Body of pancreas (tissue), 4 donors: ENCODE measurements around the gene MYO5B. TPM values are rescaled to one million over a fixed set of nuclear protein-coding genes. Genes with fewer than 3 reads are reported as not detected.

Experiments used
- ATAC-seq: fragments of 150-250 bp; one replicate; pipeline ENCODE4 v1.9.1; 2016
- DNase-seq, 4 donors: peaks; one replicate each; pipeline ENCODE4 v3.0.0-alpha.2; 2019
- H3K27ac ChIP-seq, 4 donors: fragments of 200-600 bp; sonication (generic); 1 replicate in 3 of 4; 2 replicates in 1 of 4; pipeline versions ENCODE4 v1.5.1 to v1.6.1; 2016 to 2019; ENCODE audit warnings: mild to moderate bottlenecking in 1 of 4, mixed read lengths in 1 of 4, moderate library complexity in 1 of 4
- H3K27me3 ChIP-seq, 2 donors: fragments of 200-600 bp; sonication (generic); one replicate each; pipeline ENCODE4 v1.6.0; 2016; ENCODE audit warnings: mild to moderate bottlenecking in 1 of 2
- H3K36me3 ChIP-seq, 2 donors: fragments of 200-600 bp; sonication (generic); replicated peaks in 1 of 2; 2 replicates each; pipeline ENCODE4 v1.5.1; 2016; ENCODE audit warnings: low read depth in 2 of 2; ENCODE audit not compliant: insufficient read depth in 1 of 2
- H3K4me1 ChIP-seq: fragments of 200-600 bp; sonication (generic); one replicate; pipeline ENCODE4 v1.6.0; 2016
- H3K4me3 ChIP-seq, 2 donors: fragments of 200-600 bp; sonication (generic); 1 replicate in 1 of 2; 2 replicates in 1 of 2; pipeline ENCODE4 v1.5.1; 2016 to 2019
- H3K9me3 ChIP-seq, 3 donors: fragments of 200-600 bp; sonication (generic); 1 replicate in 2 of 3; 2 replicates in 1 of 3; pipeline ENCODE4 v1.5.1; 2016
- POLR2A ChIP-seq, 3 donors: fragments of 450-650 bp; IDR thresholded peaks; one replicate each; pipeline ENCODE4 v1.6.1; 2016; ENCODE audit warnings: antibody characterized with exemption in 3 of 3, mild to moderate bottlenecking in 2 of 3
- WGBS, 2 donors: methylation state at CpG; one replicate each; pipeline ENCODE4 v1.1.5; 2017; 5-methylcytosine and 5-hydroxymethylcytosine counted together
- intact Hi-C: fragments of 100-400 bp; cut with DNase I; formaldehyde crosslinking; loops from one replicate; pipeline ENCODE4 v1.15.1; 2023
- total RNA-seq, 2 donors: library from RNA; depleted of rRNA; stranded (reverse); fragments of >200 nt; gene quantifications; one replicate each; pipeline ENCODE4 v1.1.0, GENCODE V29; 2016
- TF ChIP-seq, protein P1 (sequence below), 7 experiments: fragments of 450-650 bp in 4 of 7; fragments of 200-600 bp in 3 of 7; sonication (generic) in 3 of 7; IDR thresholded peaks; one replicate each; pipeline ENCODE4 v1.5.1; 2016 to 2019; ENCODE audit warnings: antibody characterized with exemption in 7 of 7

The MYO5B gene
- total RNA-seq, 2 donors from 2014 or later, result 17.1 to 18.2 TPM

DNA sequence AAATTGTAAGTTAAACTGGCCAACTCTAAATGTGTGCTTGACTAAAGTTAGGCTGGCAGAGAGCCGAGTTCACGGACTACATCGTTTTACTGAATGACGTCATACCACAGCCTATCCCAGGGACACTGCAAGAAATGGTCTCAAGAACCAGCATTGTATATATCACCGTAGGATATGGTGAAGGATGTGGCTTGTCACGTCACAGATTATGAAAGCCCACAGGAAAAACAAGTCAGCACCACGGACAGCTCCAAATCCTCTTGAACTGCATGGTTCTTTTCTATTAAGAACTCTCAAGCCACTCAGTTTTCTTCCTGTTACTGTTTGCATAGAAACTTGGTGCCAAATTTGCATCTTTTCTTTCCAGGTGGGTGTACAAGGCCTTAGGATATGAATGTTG is 296.5 kb downstream of the MYO5B start:
- no peaks in the 10 kb centered on the region for H3K27me3 ChIP-seq
- no peak overlapping the region for H3K4me3 ChIP-seq
- no peak overlapping the region for H3K27ac ChIP-seq
- peaks cover 19% of the 10 kb centered on the region for H3K4me1 ChIP-seq
- DNase-seq, result peak; percentile 27 to 67 (median 44)
- 67 to 74% methylated on average over 7 of the region's 7 CpGs for WGBS, 2 donors
- intact Hi-C loops, result no loop called here
- H3K9me3 ChIP-seq, result no peaks in the 10 kb centered on the region
- TF ChIP-seq POLR2A (IDR thresholded peaks at IDR 0.05), result no peak
- TF ChIP-seq, protein P1, sequence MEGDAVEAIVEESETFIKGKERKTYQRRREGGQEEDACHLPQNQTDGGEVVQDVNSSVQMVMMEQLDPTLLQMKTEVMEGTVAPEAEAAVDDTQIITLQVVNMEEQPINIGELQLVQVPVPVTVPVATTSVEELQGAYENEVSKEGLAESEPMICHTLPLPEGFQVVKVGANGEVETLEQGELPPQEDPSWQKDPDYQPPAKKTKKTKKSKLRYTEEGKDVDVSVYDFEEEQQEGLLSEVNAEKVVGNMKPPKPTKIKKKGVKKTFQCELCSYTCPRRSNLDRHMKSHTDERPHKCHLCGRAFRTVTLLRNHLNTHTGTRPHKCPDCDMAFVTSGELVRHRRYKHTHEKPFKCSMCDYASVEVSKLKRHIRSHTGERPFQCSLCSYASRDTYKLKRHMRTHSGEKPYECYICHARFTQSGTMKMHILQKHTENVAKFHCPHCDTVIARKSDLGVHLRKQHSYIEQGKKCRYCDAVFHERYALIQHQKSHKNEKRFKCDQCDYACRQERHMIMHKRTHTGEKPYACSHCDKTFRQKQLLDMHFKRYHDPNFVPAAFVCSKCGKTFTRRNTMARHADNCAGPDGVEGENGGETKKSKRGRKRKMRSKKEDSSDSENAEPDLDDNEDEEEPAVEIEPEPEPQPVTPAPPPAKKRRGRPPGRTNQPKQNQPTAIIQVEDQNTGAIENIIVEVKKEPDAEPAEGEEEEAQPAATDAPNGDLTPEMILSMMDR (IDR thresholded peaks at IDR 0.05), result no peak
- H3K36me3 ChIP-seq, result peaks cover 0 to 6% of the 10 kb centered on the region in 2 donors
- no peak for ATAC-seq

DNA sequence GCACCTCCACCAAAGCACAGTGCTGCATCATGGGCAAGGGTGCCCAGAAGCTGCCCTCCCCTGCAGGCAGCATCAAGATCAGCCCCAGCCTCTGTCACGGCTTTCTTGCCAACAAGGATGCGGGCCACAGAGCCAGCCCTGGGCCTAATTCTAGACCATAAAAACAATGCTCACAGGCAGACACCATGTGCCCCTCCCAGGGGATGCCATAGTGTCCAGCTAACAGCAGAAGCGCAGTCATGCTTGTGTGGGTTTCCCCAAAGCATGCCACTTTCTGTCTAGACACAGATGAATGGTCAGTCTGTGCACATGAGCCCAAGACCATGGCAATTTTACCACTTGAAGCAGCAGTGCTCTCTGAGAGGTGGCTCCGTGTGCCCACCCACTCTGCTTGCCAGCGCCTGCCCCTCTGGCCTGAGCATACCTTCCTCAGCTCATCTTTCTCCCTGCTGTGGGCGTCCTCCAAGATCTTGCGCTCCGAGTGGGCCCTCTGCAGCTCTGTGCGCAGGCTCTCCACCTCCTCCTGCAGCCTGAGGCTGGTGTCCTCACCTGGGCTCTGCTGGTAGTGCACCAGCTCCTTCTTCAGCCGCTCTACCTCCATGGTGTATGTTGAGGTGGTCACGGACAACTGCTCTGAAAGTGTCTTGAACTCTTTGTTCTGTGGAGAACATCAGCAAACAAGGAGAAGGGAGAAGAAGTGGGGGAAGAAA is 300.3 kb downstream of the MYO5B start:
- intact Hi-C loops, result no loop called here
- H3K4me3 ChIP-seq, result no peak overlapping the region
- 93 to 96% methylated on average over 11 of the region's 11 CpGs for WGBS, 2 donors
- TF ChIP-seq, protein P1 (IDR thresholded peaks at IDR 0.05), result no peak
- H3K9me3 ChIP-seq, result no peaks in the 10 kb centered on the region
- H3K27me3 ChIP-seq, result no peaks in the 10 kb centered on the region
- ATAC-seq (no peak), DNase-seq (no peak)
- H3K27ac ChIP-seq, result no peak overlapping the region
- peaks cover 9% of the 10 kb centered on the region for H3K4me1 ChIP-seq
- peaks cover 0 to 6% of the 10 kb centered on the region in 2 donors for H3K36me3 ChIP-seq

DNA sequence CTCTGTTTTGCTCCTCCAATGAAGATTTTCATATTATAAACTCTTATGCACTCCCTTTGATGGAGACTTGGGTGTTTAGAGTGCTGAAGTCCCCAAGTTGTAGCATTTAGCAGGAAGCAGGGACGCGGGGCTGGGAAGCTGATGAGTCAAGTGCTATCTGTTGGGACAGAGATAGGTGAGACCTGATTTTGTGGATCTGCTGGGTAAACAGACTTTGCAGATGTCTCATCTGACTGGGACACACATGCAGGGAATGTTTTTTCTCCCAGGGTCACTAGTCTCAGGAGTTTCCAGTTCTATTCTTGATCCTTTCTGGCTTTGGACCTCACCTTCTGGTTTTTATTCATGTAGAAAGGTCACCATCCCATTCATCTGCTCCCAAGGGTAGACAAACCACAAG is 301.9 kb downstream of the MYO5B start:
- 83 to 91% methylated on average over 2 of the region's 2 CpGs for WGBS, 2 donors
- Histone ChIP-seq H3K36me3 (peaks cover 0 to 6% of the 10 kb centered on the region in 2 donors), H3K27ac (no peak overlapping the region), H3K4me1 (no peaks in the 10 kb centered on the region), H3K9me3 (no peaks in the 10 kb centered on the region), H3K27me3 (no peaks in the 10 kb centered on the region), H3K4me3 (no peak overlapping the region)
- intact Hi-C loops, result no loop called here
- DNase-seq (no peak), ATAC-seq (no peak)
- no peak for TF ChIP-seq POLR2A (IDR thresholded peaks at IDR 0.05)
- TF ChIP-seq, protein P1 (IDR thresholded peaks at IDR 0.05), result no peak

DNA sequence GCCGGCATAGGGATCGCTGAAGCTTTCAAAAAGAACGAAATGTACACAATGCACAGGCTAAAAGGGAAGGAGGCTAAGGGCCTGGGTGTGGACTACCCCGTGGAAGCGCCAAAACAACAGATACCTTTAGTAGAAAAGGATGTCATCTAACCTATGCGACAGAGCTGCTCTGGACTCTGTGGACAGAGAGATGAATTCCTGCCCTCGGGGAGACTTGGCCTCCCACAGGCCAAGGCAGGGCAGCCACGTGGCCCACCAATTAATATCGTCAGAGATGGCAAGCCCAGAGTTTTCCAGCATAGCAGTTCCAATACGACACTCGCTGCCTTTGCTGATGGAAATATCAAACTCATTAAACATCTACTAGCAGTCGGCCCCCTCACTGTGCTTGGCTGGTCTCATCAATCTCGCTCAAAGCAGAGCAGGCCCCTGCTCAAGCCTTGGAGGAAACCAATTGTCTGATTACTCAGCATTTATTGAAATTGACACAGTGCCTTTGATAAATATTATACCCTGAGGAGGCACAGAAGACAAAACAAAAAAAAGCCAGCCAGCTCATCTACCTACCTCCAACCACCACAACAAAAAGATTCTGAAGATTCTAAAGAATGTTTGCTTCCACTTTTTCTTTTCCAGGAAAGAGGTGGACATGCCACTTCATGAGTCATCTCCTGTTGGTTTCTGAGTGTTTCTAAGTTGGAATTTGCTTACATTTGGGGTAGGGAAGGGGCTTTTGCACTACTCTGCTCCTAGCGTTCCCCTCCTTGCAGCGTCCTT is 302.6 kb downstream of the MYO5B start:
- H3K36me3 ChIP-seq, result peaks cover 0 to 6% of the 10 kb centered on the region in 2 donors
- 69 to 72% methylated on average over 13 to 15 of the region's 15 CpGs for WGBS, 2 donors
- TF ChIP-seq POLR2A (IDR thresholded peaks at IDR 0.05), result no peak
- TF ChIP-seq, protein P1 (IDR thresholded peaks at IDR 0.05), result no peak
- DNase-seq (no peak), ATAC-seq (no peak)
- no peaks in the 10 kb centered on the region for H3K27me3 ChIP-seq
- H3K27ac ChIP-seq, result no peak overlapping the region
- H3K4me1 ChIP-seq, result no peaks in the 10 kb centered on the region
- H3K9me3 ChIP-seq, result no peaks in the 10 kb centered on the region
- no peak overlapping the region for H3K4me3 ChIP-seq
- intact Hi-C loops, result no loop called here
